ENCODE measurements around the gene CDK17.
A peak's percentile ranks its signal among the peaks of the same experiment; 100 is the strongest.

Gene CDK17

GRCh38 chr12:96376865-96377264 is 23.4 kb downstream of the CDK17 start:
- Mint-ChIP-seq H3K4me1 (peaks cover 30% of the 10 kb centered on the region), H3K4me3 (no peak overlapping the region), H3K9me3 (peaks cover 11% of the 10 kb centered on the region), H3K36me3 (ENCODE audit: low read depth) (peaks cover 20% of the 10 kb centered on the region), H3K27me3 (ENCODE audit: low read depth) (no peaks in the 10 kb centered on the region), H3K27ac (no peak overlapping the region)
- TF ChIP-seq CTCF (IDR thresholded peaks at IDR 0.05; ENCODE audit: unreplicated experiment in 3 of 3) = no peak

- Mint-ChIP-seq H3K36me3 (ENCODE audit: low read depth) (peaks cover 18% of the 10 kb centered on the region), H3K27ac (no peak overlapping the region), H3K4me3 (no peak overlapping the region), H3K27me3 (ENCODE audit: low read depth) (no peaks in the 10 kb centered on the region), H3K4me1 (peaks cover 36% of the 10 kb centered on the region), H3K9me3 (peaks cover 11% of the 10 kb centered on the region)
- TF ChIP-seq CTCF (IDR thresholded peaks at IDR 0.05; ENCODE audit: unreplicated experiment in 3 of 3) = no peak
Measured at GRCh38 chr12:96375841-96376604, 24.2 kb downstream of the CDK17 start.

GRCh38 chr12:96375170-96375569 is 25.1 kb downstream of the CDK17 start:
- Mint-ChIP-seq H3K27me3 (ENCODE audit: low read depth) (no peaks in the 10 kb centered on the region), H3K4me1 (peaks cover 42% of the 10 kb centered on the region), H3K9me3 (peaks cover 6% of the 10 kb centered on the region), H3K36me3 (ENCODE audit: low read depth) (peaks cover 14% of the 10 kb centered on the region), H3K4me3 (no peak overlapping the region), H3K27ac (peak overlapping the region in 1 of 3 experiments; percentile 20)
- TF ChIP-seq CTCF (IDR thresholded peaks at IDR 0.05; ENCODE audit: unreplicated experiment in 3 of 3) = no peak

- TF ChIP-seq CTCF (IDR thresholded peaks at IDR 0.05; ENCODE audit: unreplicated experiment in 3 of 3) = no peak
- Mint-ChIP-seq H3K4me1 (peaks cover 59% of the 10 kb centered on the region), H3K4me3 (no peak overlapping the region), H3K27me3 (ENCODE audit: low read depth) (no peaks in the 10 kb centered on the region), H3K27ac (peak overlapping the region; percentile 17 to 70 (median 21)), H3K9me3 (no peaks in the 10 kb centered on the region), H3K36me3 (ENCODE audit: low read depth) (peaks cover 4% of the 10 kb centered on the region)
Measured at GRCh38 chr12:96371790-96372699, 28.2 kb downstream of the CDK17 start.

- Mint-ChIP-seq H3K4me3 (no peak overlapping the region), H3K27ac (peak overlapping the region; percentile 17 to 70 (median 21)), H3K4me1 (peaks cover 58% of the 10 kb centered on the region), H3K36me3 (ENCODE audit: low read depth) (peaks cover 4% of the 10 kb centered on the region), H3K27me3 (ENCODE audit: low read depth) (no peaks in the 10 kb centered on the region), H3K9me3 (no peaks in the 10 kb centered on the region)
- TF ChIP-seq CTCF (IDR thresholded peaks at IDR 0.05; ENCODE audit: unreplicated experiment in 3 of 3) = no peak
Measured at GRCh38 chr12:96371138-96371789, 29.0 kb downstream of the CDK17 start.

All from nephron (organoid).